A549 treated with CORT108297 at 1 μM for 4 hours (cell line): Measurements from ENCODE around the gene ANKS3. TPM values are rescaled to one million over a fixed set of nuclear protein-coding genes. Genes with fewer than 3 reads are reported as not detected.

Experiments
- total RNA-seq: library from RNA; stranded (reverse); fragments of 200-300 nt; extraction: Qiagen RNA extraction; gene quantifications from 5 replicates; pipeline ENCODE4 v1.2.3, GENCODE V29; 2022

The ANKS3 gene
- total RNA-seq, result 20.5 to 28.5 TPM (median 27.7 TPM) in 5 replicates

GRCh38 chr16:4734063-4734729 is at the start of gene ANKS3, which contains the start of gene DNAAF8:
Gene ANKS3, minus strand, starts transcription at chr16:4734271. Its CDS starts 4,122 bp downstream, at chr16:4730149.
Gene DNAAF8, plus strand, starts transcription at chr16:4734537. Its CDS starts 1,978 bp downstream, at chr16:4736515.

GRCh38 chr16:4766875-4767628 is 33.0 kb upstream of the ANKS3 start, which contains the start of gene ZNF500:
Gene ZNF500, minus strand, starts transcription at chr16:4767162. Its CDS starts 1,184 bp downstream, at chr16:4765978.

GRCh38 chr16:4693296-4693955 is 40.6 kb downstream of the ANKS3 start, which contains the start of gene NUDT16L1:
Gene NUDT16L1, plus strand, starts transcription at chr16:4693562. Its CDS starts 165 bp downstream, at chr16:4693727.

Other genes starting within 250 kb of the ANKS3 start
- gene CDIP1, start 195.5 kb downstream of the ANKS3 start, total RNA-seq, result 11.0 to 13.8 TPM (median 11.9 TPM) in 5 replicates
- 0.02 to 0.03 TPM in 2 of 5 replicates, not detected in the others for gene C16orf96, start 177.9 kb downstream of the ANKS3 start, total RNA-seq
- 34.5 to 67.4 TPM (median 61.1 TPM) in 5 replicates for gene UBALD1, start 119.4 kb downstream of the ANKS3 start, total RNA-seq
- 35.8 to 41.3 TPM (median 40.5 TPM) in 5 replicates for gene MGRN1, start 109.4 kb downstream of the ANKS3 start, total RNA-seq
- 14.9 to 26.8 TPM (median 25.8 TPM) in 5 replicates for gene NUDT16L1, start 40.7 kb downstream of the ANKS3 start, total RNA-seq
- 1.0 to 1.8 TPM (median 1.2 TPM) in 5 replicates for gene DNAAF8, start 266 bp upstream of the ANKS3 start, total RNA-seq
- gene ZNF500, start 32.9 kb upstream of the ANKS3 start, total RNA-seq, result 6.8 to 10.3 TPM (median 8.7 TPM) in 5 replicates
- 0.16 TPM in 1 of 5 replicates, not detected in the others for gene SEPTIN12, start 54.1 kb upstream of the ANKS3 start, total RNA-seq
- not detected in 5 replicates for gene SMIM22, start 61.1 kb upstream of the ANKS3 start, total RNA-seq
- gene ROGDI, start 68.4 kb upstream of the ANKS3 start, total RNA-seq, result 8.7 to 16.3 TPM (median 15.1 TPM) in 5 replicates
- gene GLYR1, start 113.0 kb upstream of the ANKS3 start, total RNA-seq, result 39.9 to 44.5 TPM (median 43.0 TPM) in 5 replicates
- gene UBN1, start 113.2 kb upstream of the ANKS3 start, total RNA-seq, result 26.1 to 29.5 TPM (median 27.8 TPM) in 5 replicates
- gene PPL, start 202.9 kb upstream of the ANKS3 start, total RNA-seq, result 2.4 to 3.3 TPM (median 3.1 TPM) in 5 replicates
- gene SEC14L5, start 224.1 kb upstream of the ANKS3 start, total RNA-seq, result 0.01 to 0.04 TPM (median 0.03 TPM) in 5 replicates